Aorta (tissue), 5 donors: ENCODE measurements around the gene CDC42BPB. TPM values are rescaled to one million over a fixed set of nuclear protein-coding genes. Genes with fewer than 3 reads are reported as not detected.

Experiments
- ATAC-seq: fragments of 200-7000 bp; cut with Tn5 transposase; one replicate; pipeline ENCODE4 v1.9.1; 2022; ENCODE audit warnings: moderate library complexity; ENCODE audit not compliant: low FRiP score
- DNase-seq, 2 donors: peaks; one replicate each; pipeline ENCODE4 v3.0.0-alpha.2; 2020
- H3K27ac ChIP-seq, 2 donors: one replicate each; pipeline ENCODE4 v1.5.1; 2013; ENCODE audit warnings: low read length in 2 of 2, mild to moderate bottlenecking in 2 of 2, moderate library complexity in 2 of 2, control low read depth in 1 of 2, inconsistent platforms in 1 of 2, low read depth in 1 of 2
- H3K27me3 ChIP-seq, 2 donors: one replicate each; pipeline ENCODE4 v1.6.1; 2013; ENCODE audit warnings: control low read depth in 1 of 2, low read length in 1 of 2, mild to moderate bottlenecking in 1 of 2, moderate library complexity in 1 of 2; ENCODE audit not compliant: insufficient read depth in 2 of 2, control insufficient read depth in 1 of 2
- H3K36me3 ChIP-seq, 2 donors: one replicate each; pipeline ENCODE4 v1.6.1; 2013; ENCODE audit warnings: control low read depth in 1 of 2, low read length in 1 of 2, mild to moderate bottlenecking in 1 of 2; ENCODE audit not compliant: insufficient read depth in 2 of 2, control insufficient read depth in 1 of 2
- H3K4me1 ChIP-seq, 2 donors: one replicate each; pipeline ENCODE4 v1.6.1; 2013; ENCODE audit warnings: low read length in 2 of 2, control low read depth in 1 of 2, mild to moderate bottlenecking in 1 of 2, moderate library complexity in 1 of 2; ENCODE audit not compliant: insufficient read depth in 2 of 2, control insufficient read depth in 1 of 2
- H3K4me3 ChIP-seq, 2 donors: one replicate each; pipeline ENCODE4 v1.5.1; 2013; ENCODE audit warnings: low read length in 2 of 2, control low read depth in 1 of 2, mild to moderate bottlenecking in 1 of 2
- H3K9me3 ChIP-seq: one replicate; pipeline ENCODE4 v1.6.1; 2013; ENCODE audit warnings: mild to moderate bottlenecking, low read length; ENCODE audit not compliant: control insufficient read depth
- WGBS, 2 donors: extraction: QIAGEN DNeasy Blood & Tissue Kit; methylation state at CpG; one replicate each; pipeline ENCODE4 v1.1.7; 2013; 5-methylcytosine and 5-hydroxymethylcytosine counted together
- intact Hi-C, 2 donors: fragments of 100-400 bp; cut with DNase I; formaldehyde crosslinking; loops; one replicate each; pipeline versions ENCODE4 v1.14.2 to v1.15.0; 2022
- polyA plus RNA-seq, 2 donors: library from polyadenylated mRNA; stranded (reverse); fragments of 200-250 nt; gene quantifications; one replicate each; pipeline ENCODE4 v1.2.3, GENCODE V29; 2013
- total RNA-seq, 2 donors: library from RNA; stranded (reverse); fragmentation: NEBNext Ultra II Directional; extraction: Animal tissue kit (Norgen Biotek cat#: 25700); gene quantifications; one replicate each; pipeline ENCODE4 v1.2.1, GENCODE V29; 2021
- donor health status: healthy with polysubstance abuse.
- donor health status: Bipolar disorder and iron deficiency.
- donor health status: DM: no; HTN: no; CAD: no.
- donor health status: DM: no; HTN: no; CAD: no.
- donor health status: DM: yes; HTN: yes; CAD: no.

Gene CDC42BPB
- total and polyA plus RNA-seq, 4 donors, result 18.4 to 101 (median 63.8) TPM

DNA sequence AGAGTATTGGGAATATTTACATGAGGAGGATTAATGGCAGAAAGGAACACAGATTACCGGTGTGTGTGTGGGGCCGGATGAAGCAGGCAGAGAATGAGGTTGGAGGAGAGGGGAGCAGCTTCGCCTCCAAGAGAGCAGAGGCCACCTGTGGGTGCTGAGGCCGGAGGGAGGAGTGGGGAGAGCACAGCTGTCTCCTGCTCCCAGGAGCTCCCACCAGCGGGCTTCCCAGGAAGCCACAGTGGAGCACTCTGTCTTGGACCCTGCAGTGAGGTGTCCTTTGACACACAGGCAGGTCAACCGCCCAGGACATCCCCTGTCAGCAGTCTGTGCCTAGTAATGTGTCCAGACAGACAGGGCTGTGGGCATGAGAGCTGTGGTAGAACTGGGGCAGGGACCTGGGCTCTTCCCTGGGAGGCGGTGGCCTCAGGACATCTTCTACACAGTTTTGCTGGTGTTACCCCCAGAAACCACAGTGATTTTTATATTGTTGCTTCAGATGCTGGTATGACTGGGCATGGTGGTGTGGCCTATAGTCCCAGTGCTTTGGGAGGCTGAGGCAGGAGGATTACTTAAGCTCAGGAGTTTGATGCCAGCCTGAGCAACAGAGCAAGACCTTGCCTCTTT, 153.3 kb downstream of the CDC42BPB start:
- intact Hi-C loops, result no loop called here
- peak; percentile 33 to 53 for DNase-seq
- WGBS, 2 donors, result 98% methylated on average over 7 of the region's 7 CpGs

DNA sequence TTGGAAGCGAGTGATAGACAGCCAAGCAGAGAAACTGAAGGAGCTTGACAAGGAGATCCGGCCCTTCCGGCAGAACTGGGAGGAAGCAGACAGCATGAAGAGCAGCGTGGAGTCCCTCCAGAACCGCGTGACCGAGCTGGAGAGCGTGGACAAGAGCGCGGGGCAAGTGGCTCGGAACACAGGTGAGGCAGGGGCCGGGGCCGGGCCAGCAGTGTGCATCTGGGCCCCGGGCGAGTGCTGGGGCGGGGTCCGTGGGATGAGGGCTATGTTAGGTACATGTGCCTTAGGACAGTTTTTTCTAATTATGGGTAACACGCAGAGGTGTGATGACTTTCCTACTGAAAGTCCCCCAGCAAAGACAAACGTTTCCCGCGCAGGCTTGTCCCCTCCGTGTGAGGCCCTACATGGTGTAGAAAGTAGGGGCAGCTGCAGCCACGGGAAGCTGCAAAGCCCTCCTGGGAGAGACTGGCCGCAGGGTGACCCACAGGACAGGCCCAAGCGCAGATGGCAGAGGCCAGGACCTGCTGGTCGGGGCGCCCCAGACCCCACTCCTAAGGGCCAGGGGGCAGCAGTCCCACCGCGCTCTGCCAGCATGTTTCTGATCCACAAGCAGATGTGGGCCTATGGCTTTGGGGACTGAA, 154.0 kb downstream of the CDC42BPB start:
- ATAC-seq (no peak), DNase-seq (peak; percentile 38 to 68)
- intact Hi-C loops, result no loop called here
- Histone ChIP-seq H3K27ac (no peak overlapping the region), H3K4me3 (no peak overlapping the region), H3K36me3 (no peaks in the 10 kb centered on the region), H3K27me3 (no peaks in the 10 kb centered on the region), H3K9me3 (no peaks in the 10 kb centered on the region), H3K4me1 (no peaks in the 10 kb centered on the region)
- 96% methylated on average over 29 of the region's 29 CpGs for WGBS, 2 donors

More for the DNA sequence above, 153.3 kb downstream of the CDC42BPB start:
- Histone ChIP-seq H3K4me3 (no peak overlapping the region), H3K27ac (no peak overlapping the region), H3K27me3 (no peaks in the 10 kb centered on the region), H3K4me1 (no peaks in the 10 kb centered on the region), H3K36me3 (no peaks in the 10 kb centered on the region), H3K9me3 (no peaks in the 10 kb centered on the region)
- ATAC-seq, result no peak

DNA sequence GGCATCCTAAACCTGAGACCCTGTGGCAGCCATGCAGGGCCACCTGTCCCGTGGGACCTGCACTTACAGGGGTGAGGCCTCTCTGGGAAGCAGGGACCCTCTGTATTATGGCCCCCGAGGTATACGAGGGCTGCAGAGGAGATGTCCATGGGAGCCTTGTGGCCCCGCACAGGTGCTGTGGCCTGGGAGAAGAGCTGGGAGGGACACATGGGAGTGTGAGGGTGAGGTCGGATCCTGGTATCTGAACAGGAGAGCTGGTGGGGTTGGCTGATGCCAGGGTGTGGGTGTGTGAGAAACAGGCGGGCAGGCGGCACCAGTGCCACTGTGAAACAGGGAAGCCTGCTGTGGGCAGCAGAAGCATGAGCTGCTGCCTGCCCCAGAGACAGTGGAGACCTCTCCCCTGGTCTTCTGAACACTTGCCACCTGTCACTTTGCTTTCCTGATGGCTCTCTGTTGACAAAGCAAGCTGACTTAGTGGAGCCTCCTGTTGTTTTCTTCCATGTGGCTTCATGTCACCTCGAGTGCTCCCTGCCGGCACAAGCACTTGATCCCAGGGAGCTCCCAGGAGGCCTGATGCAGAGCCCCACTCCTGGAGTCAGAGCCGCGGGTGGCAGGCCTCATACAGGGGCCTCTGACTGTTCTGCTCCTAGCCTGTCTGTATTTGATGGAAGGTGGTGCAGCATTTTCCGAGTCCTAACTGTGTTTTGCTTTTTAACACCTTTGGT, 154.7 kb downstream of the CDC42BPB start:
- ATAC-seq (no peak), DNase-seq (peak; percentile 36 to 38)
- no peak overlapping the region for H3K27ac ChIP-seq
- no peaks in the 10 kb centered on the region for H3K4me1 ChIP-seq
- 92% methylated on average over 12 of the region's 12 CpGs for WGBS, 2 donors
- H3K27me3 ChIP-seq, result no peaks in the 10 kb centered on the region
- intact Hi-C loops, result no loop called here
- H3K9me3 ChIP-seq, result no peaks in the 10 kb centered on the region
- no peaks in the 10 kb centered on the region for H3K36me3 ChIP-seq
- H3K4me3 ChIP-seq, result no peak overlapping the region

DNA sequence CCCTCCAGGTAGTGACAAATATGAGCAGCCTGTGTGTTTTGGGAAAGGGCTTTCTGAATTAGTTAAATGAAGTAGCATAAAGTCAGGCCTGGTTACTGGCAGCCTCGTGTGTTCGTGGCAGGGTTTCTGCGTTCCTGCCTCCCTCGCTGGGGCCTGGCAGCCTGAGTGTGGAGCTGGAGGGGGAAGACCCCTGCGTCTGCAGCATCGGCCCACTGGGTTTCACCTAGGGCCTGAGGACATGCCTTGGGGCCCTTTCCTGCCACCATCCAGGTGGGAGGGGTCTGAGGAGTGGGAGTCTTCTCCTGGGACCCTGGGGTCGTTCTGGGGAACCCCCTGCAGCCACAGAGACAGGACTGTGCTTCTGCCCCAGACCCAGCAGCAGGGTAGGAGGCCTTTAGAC, 155.3 kb downstream of the CDC42BPB start:
- ATAC-seq (no peak), DNase-seq (peak; percentile 32 to 56)
- Histone ChIP-seq H3K27me3 (no peaks in the 10 kb centered on the region), H3K27ac (no peak overlapping the region), H3K36me3 (no peaks in the 10 kb centered on the region), H3K4me1 (no peaks in the 10 kb centered on the region), H3K9me3 (no peaks in the 10 kb centered on the region), H3K4me3 (no peak overlapping the region)
- WGBS, 2 donors, result 91 to 93% methylated on average over 7 of the region's 7 CpGs
- intact Hi-C loops, result no loop called here

DNA sequence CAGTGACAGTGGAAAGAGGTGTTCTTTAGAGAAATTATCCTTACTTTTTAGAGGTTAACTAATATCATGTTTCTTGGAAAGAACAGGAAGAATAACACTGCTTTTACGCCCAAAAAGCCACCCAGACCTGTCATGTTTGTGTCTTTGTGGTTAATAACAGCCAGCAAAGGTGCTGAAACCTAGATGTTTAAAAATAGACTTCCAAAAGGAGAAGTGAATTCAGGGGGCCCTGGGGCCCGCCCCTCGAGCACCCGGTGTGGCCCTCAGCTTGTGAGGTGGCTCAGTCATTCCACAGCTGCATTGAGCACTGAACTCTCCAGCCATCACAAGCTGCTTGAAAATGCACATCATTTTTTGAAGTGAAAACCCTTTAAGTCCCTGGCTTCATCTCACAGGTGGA, 155.7 kb downstream of the CDC42BPB start:
- peak in 1 of 2 donors; percentile 50 for DNase-seq
- WGBS, 2 donors, result 87 to 89% methylated on average over 4 of the region's 4 CpGs
- intact Hi-C loops, result no loop called here
- Histone ChIP-seq H3K9me3 (no peaks in the 10 kb centered on the region), H3K36me3 (no peaks in the 10 kb centered on the region), H3K27ac (no peak overlapping the region), H3K27me3 (no peaks in the 10 kb centered on the region), H3K4me3 (no peak overlapping the region), H3K4me1 (no peaks in the 10 kb centered on the region)
- ATAC-seq, result no peak

DNA sequence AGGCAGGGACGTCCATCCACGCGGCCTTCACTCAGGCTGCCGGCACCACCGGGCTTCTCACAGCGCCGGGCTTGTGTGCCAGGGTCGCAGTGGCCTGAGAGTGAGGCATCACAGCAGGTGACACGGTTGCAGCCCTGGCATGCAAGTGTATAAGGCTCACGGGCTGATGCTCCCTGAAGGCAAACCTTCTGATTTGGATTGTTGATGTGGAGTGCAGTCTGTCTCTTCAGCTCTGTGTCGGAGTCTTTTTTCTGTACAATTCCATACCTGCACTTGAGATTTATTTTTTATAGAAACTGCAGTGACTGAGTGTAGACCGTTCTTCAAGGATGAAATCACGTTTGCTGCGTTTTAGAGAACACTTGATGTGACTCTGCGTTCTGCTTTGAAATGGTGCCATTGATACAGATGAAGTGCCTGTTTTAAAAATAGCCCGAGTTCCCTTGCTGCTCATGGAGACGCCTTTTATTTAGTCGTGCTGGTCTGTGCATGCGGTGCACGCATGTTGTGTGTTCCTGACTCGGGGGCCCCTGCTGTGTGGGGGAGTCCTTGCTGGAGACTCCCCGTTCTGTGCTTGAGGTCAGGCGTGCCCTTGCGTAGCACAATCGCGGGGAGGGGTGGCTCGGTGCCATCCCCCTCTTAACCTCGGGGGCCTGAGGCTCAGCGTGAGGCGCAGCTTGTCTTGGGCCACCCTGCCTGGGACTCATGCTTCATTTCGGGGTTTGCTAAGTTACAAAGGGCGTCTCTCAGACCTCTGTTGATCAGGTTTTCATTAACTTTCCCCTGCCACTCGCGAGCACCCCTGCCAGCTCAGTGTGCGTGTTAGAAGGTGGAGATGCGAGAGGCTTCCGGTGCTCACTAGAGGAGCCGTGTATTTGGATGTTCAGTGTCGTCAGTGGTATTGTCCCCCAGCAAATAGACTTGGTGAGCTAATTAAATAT, 156.4 kb downstream of the CDC42BPB start:
- H3K4me1 ChIP-seq, result no peaks in the 10 kb centered on the region
- H3K27ac ChIP-seq, result no peak overlapping the region
- no peaks in the 10 kb centered on the region for H3K27me3 ChIP-seq
- no peaks in the 10 kb centered on the region for H3K9me3 ChIP-seq
- ATAC-seq (no peak), DNase-seq (peak in 1 of 2 donors; percentile 59)
- WGBS, 2 donors, result 90 to 91% methylated on average over 39 of the region's 39 CpGs
- H3K4me3 ChIP-seq, result no peak overlapping the region
- H3K36me3 ChIP-seq, result no peaks in the 10 kb centered on the region
- intact Hi-C loops, result no loop called here

DNA sequence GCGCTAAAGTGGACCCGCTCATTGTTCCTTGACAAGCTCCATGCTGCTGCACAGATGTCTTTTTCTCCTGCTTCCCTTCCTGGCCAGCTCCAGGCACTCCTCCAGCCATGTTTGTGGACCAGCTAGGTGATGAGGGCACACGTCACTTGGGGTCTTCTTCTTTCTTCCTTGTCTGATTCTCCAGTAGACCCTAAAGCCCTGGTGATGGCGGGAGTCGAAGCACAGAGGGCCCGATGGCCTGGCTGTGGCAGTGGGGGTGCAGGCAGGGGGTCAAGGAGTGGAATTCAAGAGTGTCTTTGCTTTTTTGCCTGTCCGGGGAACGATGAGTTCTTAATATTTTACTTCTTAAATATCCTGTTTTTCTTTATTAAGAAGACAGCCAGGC, 157.8 kb downstream of the CDC42BPB start:
- Histone ChIP-seq H3K27me3 (no peaks in the 10 kb centered on the region), H3K27ac (no peak overlapping the region), H3K4me1 (no peaks in the 10 kb centered on the region), H3K9me3 (no peaks in the 10 kb centered on the region), H3K36me3 (no peaks in the 10 kb centered on the region), H3K4me3 (no peak overlapping the region)
- peak in 1 of 2 donors; percentile 41 for DNase-seq
- 96 to 97% methylated on average over 8 of the region's 8 CpGs for WGBS, 2 donors
- intact Hi-C loops, result no loop called here
- ATAC-seq, result no peak

DNA sequence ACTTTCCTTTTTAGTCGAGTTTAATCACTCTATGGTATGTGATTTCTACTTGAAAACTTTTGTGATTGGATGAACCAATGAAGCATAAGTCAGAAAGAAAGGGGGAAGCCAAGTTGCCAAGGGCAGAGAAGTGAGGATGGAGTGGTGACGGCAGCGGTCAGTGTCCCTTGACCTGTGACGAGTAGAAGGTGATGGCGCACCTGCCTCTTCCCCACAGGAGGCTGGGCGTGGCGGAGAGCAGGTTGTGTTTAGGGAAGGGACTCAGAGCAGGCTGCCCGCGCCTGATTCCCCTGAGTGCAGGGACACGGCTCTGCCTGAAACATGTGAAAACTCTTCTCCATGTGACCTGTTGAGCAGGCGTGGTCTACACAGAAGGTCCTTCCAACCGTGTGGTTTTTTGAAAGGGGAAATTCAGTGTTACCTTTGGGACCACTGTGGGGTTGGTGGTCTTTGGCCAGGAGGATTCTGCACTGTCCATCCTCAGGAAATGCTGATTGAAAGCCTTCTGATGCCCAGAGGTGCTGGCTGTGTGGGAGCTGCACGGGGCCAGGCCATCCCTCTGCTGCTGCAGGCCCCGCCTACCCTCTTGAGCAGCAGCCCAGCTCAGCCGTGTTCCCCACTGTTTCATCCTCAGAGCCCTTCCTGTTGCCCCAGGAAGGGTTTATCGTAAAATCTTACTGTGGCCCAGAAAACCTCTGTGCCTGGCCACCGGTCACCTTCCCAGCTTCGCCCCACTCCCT, 158.4 kb downstream of the CDC42BPB start:
- no peak overlapping the region for H3K27ac ChIP-seq
- H3K9me3 ChIP-seq, result no peaks in the 10 kb centered on the region
- H3K27me3 ChIP-seq, result no peaks in the 10 kb centered on the region
- H3K36me3 ChIP-seq, result no peaks in the 10 kb centered on the region
- intact Hi-C loops, result no loop called here
- H3K4me1 ChIP-seq, result no peaks in the 10 kb centered on the region
- 89 to 93% methylated on average over 18 of the region's 18 CpGs for WGBS, 2 donors
- DNase-seq (peak in 1 of 2 donors; percentile 49), ATAC-seq (no peak)
- H3K4me3 ChIP-seq, result no peak overlapping the region
